SK-N-SH (cell line): ENCODE data around the gene PEX11A.

Experiments
- CTCF ChIP-seq: fragments of 200-600 bp; sonication (generic); IDR thresholded peaks from 2 replicates; pipeline ENCODE4 v1.6.1; 2017; ENCODE audit warnings: antibody characterized with exemption, mild to moderate bottlenecking, moderate library complexity
- EP300 ChIP-seq, 2 experiments: IDR thresholded peaks; 2 replicates each; pipeline versions ENCODE4 v1.4.0 to v1.6.1; 2012; ENCODE audit warnings: borderline replicate concordance in 1 of 2, low read depth in 1 of 2, low read length in 1 of 2
- MAX ChIP-seq: IDR thresholded peaks from 2 replicates; pipeline ENCODE4 v1.4.0; 2012; ENCODE audit warnings: low read depth
- RXRA ChIP-seq: IDR thresholded peaks from 2 replicates; pipeline ENCODE4 v1.4.0; 2012; ENCODE audit warnings: low read depth, mild to moderate bottlenecking, borderline replicate concordance
- SMC3 ChIP-seq: IDR thresholded peaks from 2 replicates; pipeline ENCODE4 v1.6.1; 2012; ENCODE audit warnings: low read depth, low read length, improper control_type of control experiment
- TAF1 ChIP-seq: IDR thresholded peaks from 2 replicates; pipeline ENCODE4 v1.6.1; 2012; ENCODE audit warnings: low read depth, mild to moderate bottlenecking, low read length, moderate library complexity, borderline replicate concordance
- ZBTB33 ChIP-seq: IDR thresholded peaks from 2 replicates; pipeline ENCODE4 v1.4.0; 2012; ENCODE audit warnings: low read depth, borderline replicate concordance

GRCh38 chr15:89704411-89704810, 13.9 kb upstream of the PEX11A start:
- TF ChIP-seq SMC3 (no peak), CTCF (no peak), MAX (no peak), TAF1 (no peak), EP300 (IDR thresholded peaks at IDR 0.05; ENCODE audit: borderline replicate concordance in 1 of 2, low read depth in 1 of 2, low read length in 1 of 2) (no peak), ZBTB33 (no peak), RXRA (no peak)
